A673 (cell line): ENCODE data around the gene RASIP1. TPM values are rescaled to one million over a fixed set of nuclear protein-coding genes. Genes with fewer than 3 reads are reported as not detected.

ENCODE experiments used
- BruUV-seq: library from RNA; stranded (reverse); fragments of 400-500 nt; replicated peaks from 2 replicates; lab custom pipeline; 2021; lab: Mats Ljungman, UMichigan
- CTCF ChIA-PET: fragments of 300-600 bp; sonication (Branson Sonifier 250); formaldehyde crosslinking; loops from one replicate; lab custom pipeline; 2022; ENCODE audit warnings: antibody characterized with exemption; lab: Charles Lee
- POLR2A ChIA-PET: fragments of 300-600 bp; sonication (Branson Sonifier 250); formaldehyde crosslinking; loops from one replicate; lab custom pipeline; 2022; ENCODE audit warnings: antibody characterized with exemption; ENCODE audit not compliant: low non-redundant PET; lab: Charles Lee
- DNase-seq: peaks from one replicate; pipeline ENCODE4 v3.0.0-alpha.2; 2015; ENCODE audit warnings: low spot score
- H3K27ac ChIP-seq: fragments of 200-600 bp; sonication (generic); 2 replicates; pipeline ENCODE4 v1.5.1; 2016; ENCODE audit warnings: mixed run types, low read depth, mild to moderate bottlenecking, mixed read lengths, antibody characterized with exemption, low read length; ENCODE audit not compliant: poor library complexity, severe bottlenecking
- H3K27me3 ChIP-seq: fragments of 200-600 bp; sonication (generic); replicated peaks from 2 replicates; pipeline ENCODE4 v1.6.1; 2017; ENCODE audit warnings: mixed run types, low read depth, mild to moderate bottlenecking, mixed read lengths, antibody characterized with exemption, low read length; ENCODE audit not compliant: insufficient read depth, poor library complexity
- H3K36me3 ChIP-seq: fragments of 200-600 bp; sonication (generic); 2 replicates; pipeline ENCODE4 v1.6.1; 2016; ENCODE audit warnings: mixed run types, mild to moderate bottlenecking, mixed read lengths, antibody characterized with exemption, low read length; ENCODE audit not compliant: insufficient read depth, poor library complexity, severe bottlenecking
- H3K4me1 ChIP-seq: fragments of 200-600 bp; sonication (generic); 2 replicates; pipeline ENCODE4 v1.6.1; 2017; ENCODE audit warnings: mixed run types, mild to moderate bottlenecking, mixed read lengths, antibody characterized with exemption, low read length; ENCODE audit not compliant: insufficient read depth, poor library complexity, severe bottlenecking
- H3K4me3 ChIP-seq: fragments of 200-600 bp; sonication (generic); 2 replicates; pipeline ENCODE4 v1.5.1; 2016; ENCODE audit warnings: low read depth, mixed run types, mild to moderate bottlenecking, mixed read lengths, low read length; ENCODE audit not compliant: poor library complexity, severe bottlenecking
- H3K9me3 ChIP-seq: fragments of 200-600 bp; sonication (generic); 2 replicates; pipeline ENCODE4 v1.6.1; 2016; ENCODE audit warnings: mixed run types, low read depth, mild to moderate bottlenecking, mixed read lengths, antibody characterized with exemption, low read length; ENCODE audit not compliant: poor library complexity, severe bottlenecking
- CTCF ChIP-seq: fragments of 300-800, 200-600 bp; sonication (generic); conservative IDR thresholded peaks from 2 replicates; pipeline ENCODE4 v1.5.1; 2017; ENCODE audit warnings: low read depth, mild to moderate bottlenecking, antibody characterized with exemption, low read length, moderate library complexity, mixed read lengths
- EZH2 ChIP-seq: fragments of 200-600 bp; sonication (generic); IDR thresholded peaks from 2 replicates; pipeline ENCODE4 v1.6.1; 2017; ENCODE audit warnings: borderline replicate concordance, low read depth, mild to moderate bottlenecking, mixed read lengths, antibody characterized with exemption, low read length; ENCODE audit not compliant: poor library complexity, severe bottlenecking
- intact Hi-C: fragments of 100-400 bp; cut with micrococcal nuclease; formaldehyde crosslinking; loops from one replicate; pipeline ENCODE4 v1.10.0; 2022; ENCODE audit not compliant: unreplicated experiment
- total RNA-seq: library from RNA; stranded (reverse); gene quantifications from 2 replicates; pipeline ENCODE4 v1.2.3, GENCODE V29; 2021

Gene RASIP1
- total RNA-seq, 1 experiment from 2014 or later = 3.8 TPM

GRCh38 chr19:48738557-48739403, 1.6 kb downstream of the RASIP1 start:
- CTCF ChIA-PET = interaction anchor here (0.5 to 1.5 kb wide), 4 partner anchors 14 to 232 kb away, joined by 3 to 4 read pairs (median 3); no protein-coding TSS in a partner anchor
- Histone ChIP-seq H3K4me1 (peaks cover 21% of the 10 kb centered on the region), H3K4me3 (peak overlapping the region; percentile 59), H3K27ac (peak overlapping the region; percentile 73), H3K9me3 (no peaks in the 10 kb centered on the region), H3K27me3 (no peaks in the 10 kb centered on the region), H3K36me3 (no peaks in the 10 kb centered on the region)
- no TSS peak for BruUV-seq
- POLR2A ChIA-PET = interaction anchor here (0.6 kb wide), 1 partner anchor 15 kb away, joined by 9 read pairs; no protein-coding TSS in a partner anchor
- DNase-seq = peak; percentile 94
- TF ChIP-seq EZH2 = no peak
- peak; percentile 45; the same call in 1 of the 2 replicates for TF ChIP-seq CTCF
- intact Hi-C loops = loop anchor here (5.0 kb wide), 1 partner anchor 91 kb away; the partner anchor contains the start of gene CA11

- BruUV-seq = no TSS peak
Observed at GRCh38 chr19:48737360-48737998, 2.9 kb downstream of the RASIP1 start.

More at GRCh38 chr19:48737360-48737998, 2.9 kb downstream of the RASIP1 start:
- Histone ChIP-seq H3K4me1 (peaks cover 21% of the 10 kb centered on the region), H3K4me3 (no peak overlapping the region), H3K27me3 (no peaks in the 10 kb centered on the region), H3K9me3 (no peaks in the 10 kb centered on the region), H3K36me3 (no peaks in the 10 kb centered on the region), H3K27ac (no peak overlapping the region)
- ChIA-PET CTCF (no interaction called here), POLR2A (no interaction called here)
- no peak for DNase-seq
- intact Hi-C loops = loop anchor here (5.0 kb wide), 1 partner anchor 90 kb away; the partner anchor contains the start of gene CA11
- no peak for TF ChIP-seq EZH2
- TF ChIP-seq CTCF = no peak
